HG03342 (cell line): Measurements from ENCODE around the gene TAAR6.
"Not testable (repeated sequence)": the region's sequence is repeated elsewhere in the genome, so short reads cannot be mapped to it uniquely, and the experiment has no call there.

Experiments used
- ATAC-seq: cut with Tn5 transposase; IDR thresholded peaks from one replicate; pipeline ENCODE4 v1.9.1; 2021; ENCODE audit warnings: mild to moderate bottlenecking, moderate library complexity; ENCODE audit not compliant: unreplicated experiment

TAAR6 gene, protein sequence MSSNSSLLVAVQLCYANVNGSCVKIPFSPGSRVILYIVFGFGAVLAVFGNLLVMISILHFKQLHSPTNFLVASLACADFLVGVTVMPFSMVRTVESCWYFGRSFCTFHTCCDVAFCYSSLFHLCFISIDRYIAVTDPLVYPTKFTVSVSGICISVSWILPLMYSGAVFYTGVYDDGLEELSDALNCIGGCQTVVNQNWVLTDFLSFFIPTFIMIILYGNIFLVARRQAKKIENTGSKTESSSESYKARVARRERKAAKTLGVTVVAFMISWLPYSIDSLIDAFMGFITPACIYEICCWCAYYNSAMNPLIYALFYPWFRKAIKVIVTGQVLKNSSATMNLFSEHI

DNA sequence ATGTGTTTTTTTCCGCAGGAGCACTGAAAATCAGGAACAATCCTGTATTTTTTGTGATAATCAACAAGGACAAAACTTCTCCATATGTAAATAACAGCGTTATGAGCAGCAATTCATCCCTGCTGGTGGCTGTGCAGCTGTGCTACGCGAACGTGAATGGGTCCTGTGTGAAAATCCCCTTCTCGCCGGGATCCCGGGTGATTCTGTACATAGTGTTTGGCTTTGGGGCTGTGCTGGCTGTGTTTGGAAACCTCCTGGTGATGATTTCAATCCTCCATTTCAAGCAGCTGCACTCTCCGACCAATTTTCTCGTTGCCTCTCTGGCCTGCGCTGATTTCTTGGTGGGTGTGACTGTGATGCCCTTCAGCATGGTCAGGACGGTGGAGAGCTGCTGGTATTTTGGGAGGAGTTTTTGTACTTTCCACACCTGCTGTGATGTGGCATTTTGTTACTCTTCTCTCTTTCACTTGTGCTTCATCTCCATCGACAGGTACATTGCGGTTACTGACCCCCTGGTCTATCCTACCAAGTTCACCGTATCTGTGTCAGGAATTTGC is at the start of gene TAAR6:
TAAR6 (plus strand) TSS at position 102 of the 557 bp plus-strand sequence; CDS start at position 102, 0 bp downstream.
- no peak for ATAC-seq

GRCh38 chr6:132520953-132521352 is 49.2 kb upstream of the TAAR6 start:
- ATAC-seq = no peak

GRCh38 chr6:132524646-132525045 is 45.5 kb upstream of the TAAR6 start:
- no peak for ATAC-seq

GRCh38 chr6:132525866-132526265 is 44.3 kb upstream of the TAAR6 start:
- ATAC-seq = no peak

- ATAC-seq = no peak
Observed at GRCh38 chr6:132526461-132526860, 43.7 kb upstream of the TAAR6 start.

- no peak for ATAC-seq
Observed at GRCh38 chr6:132527791-132528190, 42.3 kb upstream of the TAAR6 start.

DNA sequence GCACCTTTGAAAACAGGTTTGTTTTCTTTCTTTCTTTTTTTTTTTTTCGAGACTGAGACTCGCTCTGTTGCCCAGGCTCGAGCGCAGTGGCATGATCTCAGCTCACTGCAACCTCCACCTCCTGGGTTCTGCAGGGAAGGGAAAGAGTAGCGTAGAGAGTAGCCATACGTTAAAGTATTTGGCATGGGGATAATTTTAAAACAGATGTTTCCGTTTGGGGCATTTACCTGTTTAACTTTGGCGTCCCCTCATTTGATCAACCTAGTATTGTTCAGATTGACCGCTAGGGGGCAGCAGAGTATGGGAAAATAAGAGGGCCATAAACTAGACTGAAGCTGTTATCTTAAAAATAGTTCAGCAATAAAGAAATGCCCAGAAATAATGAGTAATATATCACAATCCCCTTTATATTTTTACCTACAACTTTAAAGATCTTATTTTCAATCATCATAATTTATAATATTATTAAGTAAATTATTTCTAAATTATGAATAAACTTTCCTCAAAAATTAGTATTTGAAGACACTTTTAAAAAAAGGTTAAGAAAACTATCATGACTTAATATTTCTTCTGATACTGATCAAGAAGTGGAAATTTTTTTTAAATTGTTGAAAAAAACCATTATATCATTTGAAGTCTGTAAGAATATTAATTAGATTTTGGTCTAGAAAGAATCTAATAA is 39.7 kb upstream of the TAAR6 start:
- peak; percentile 92 for ATAC-seq

DNA sequence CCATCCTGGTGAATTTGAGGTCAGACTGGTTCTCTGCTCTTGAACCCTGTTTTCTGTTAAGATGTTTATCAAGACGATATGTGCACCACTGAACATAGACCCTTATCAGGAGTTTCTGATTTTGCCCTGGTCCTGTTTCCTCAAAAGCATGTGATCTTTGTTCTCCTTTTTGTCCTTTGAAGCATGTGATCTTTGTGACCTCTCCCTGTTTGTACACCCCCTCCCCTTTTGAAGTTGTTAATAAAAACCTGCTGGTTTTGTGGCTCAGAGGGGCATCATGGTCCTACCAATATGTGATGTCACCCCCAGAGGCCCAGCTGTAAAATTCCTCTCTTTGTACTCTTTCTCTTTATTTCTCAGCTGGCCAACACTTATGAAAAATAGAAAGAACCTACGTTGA is 35.6 kb upstream of the TAAR6 start:
- not testable (repeated sequence) for ATAC-seq

- ATAC-seq = no peak
Observed at GRCh38 chr6:132537145-132537544, 33.0 kb upstream of the TAAR6 start.

DNA sequence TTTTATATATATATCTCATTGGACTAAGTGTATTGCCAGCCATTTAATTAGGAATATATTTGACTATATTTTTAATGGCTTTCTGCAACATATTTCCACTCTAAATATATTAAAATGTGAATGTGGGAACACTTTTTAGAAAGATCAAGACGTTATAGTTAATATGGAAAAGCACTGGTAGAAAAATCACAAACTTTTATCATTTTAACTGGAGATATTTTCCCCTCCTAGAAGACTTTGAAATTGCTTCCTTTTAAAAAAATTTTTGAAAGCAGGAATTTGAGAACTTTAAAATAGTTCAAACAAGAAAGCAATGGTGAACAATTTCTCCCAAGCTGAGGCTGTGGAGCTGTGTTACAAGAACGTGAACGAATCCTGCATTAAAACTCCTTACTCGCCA is 32.1 kb upstream of the TAAR6 start, which contains the start of gene TAAR9:
TAAR9 (plus strand) TSS at position 301 of the 400 bp plus-strand sequence; CDS start at position 314, 13 bp downstream.
- ATAC-seq = no peak

DNA sequence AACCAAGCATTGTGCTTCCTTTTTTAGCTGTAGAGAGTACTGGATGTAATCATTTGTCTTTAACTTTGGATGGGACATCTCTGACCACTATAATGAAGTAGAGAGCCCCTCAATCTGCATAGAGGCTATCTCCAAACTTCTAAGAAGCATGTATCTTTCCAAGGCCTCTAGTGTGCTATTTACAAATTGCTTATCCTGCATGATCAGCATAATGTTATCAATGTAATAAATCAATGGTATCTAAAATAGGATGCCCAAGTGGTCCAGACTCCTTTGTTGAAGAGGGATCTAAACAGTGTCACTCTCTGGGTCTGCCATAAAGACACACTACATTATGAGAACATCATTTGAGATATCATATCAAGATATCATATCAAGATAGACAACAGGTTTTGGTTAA is 25.3 kb upstream of the TAAR6 start:
- ATAC-seq = no peak

- no peak for ATAC-seq
Observed at GRCh38 chr6:132548746-132549463, 21.2 kb upstream of the TAAR6 start.

GRCh38 chr6:132551214-132551613 is 18.9 kb upstream of the TAAR6 start:
- no peak for ATAC-seq

DNA sequence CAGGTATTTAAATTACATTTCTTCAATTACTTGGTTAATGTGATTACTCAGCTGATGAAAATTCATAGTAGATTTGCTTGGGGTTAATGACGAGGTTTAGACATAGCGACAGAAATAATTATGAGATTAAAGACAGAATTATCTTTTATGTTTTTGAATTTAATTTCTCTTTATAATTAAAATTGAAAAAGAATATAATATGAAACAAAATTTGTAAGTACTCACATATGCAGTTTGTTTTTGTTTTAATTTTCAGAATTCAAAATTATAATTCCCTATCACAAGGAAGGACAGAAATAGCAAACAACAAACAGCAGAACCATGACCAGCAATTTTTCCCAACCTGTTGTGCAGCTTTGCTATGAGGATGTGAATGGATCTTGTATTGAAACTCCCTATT is 17.8 kb upstream of the TAAR6 start, which contains the start of gene TAAR8:
TAAR8 (plus strand) TSS at position 301 of the 400 bp plus-strand sequence; CDS start at position 322, 21 bp downstream.
- ATAC-seq = no peak

GRCh38 chr6:132560087-132560486 is 10.0 kb upstream of the TAAR6 start:
- ATAC-seq = not testable (repeated sequence)

DNA sequence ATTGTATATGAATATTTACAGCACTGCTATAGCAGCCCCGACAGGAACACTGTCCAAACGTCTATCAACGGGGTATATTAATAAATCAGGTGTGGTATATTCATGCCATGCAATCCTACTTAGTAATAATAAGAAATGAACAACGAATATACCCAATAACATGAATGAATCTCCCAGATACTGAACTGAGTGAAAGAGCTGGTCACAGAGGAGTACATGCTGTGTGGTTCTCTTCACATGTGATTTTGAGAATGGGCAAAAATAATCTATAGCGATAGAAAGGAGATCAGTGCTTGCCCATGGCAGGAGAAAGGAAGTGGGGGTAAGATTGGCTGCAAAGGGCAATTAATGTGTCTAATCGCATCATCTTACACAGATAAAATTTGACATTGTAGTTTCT is 3.7 kb upstream of the TAAR6 start:
- ATAC-seq = no peak

GRCh38 chr6:132567566-132567965 is 2.6 kb upstream of the TAAR6 start:
- ATAC-seq = no peak

- ATAC-seq = no peak
Observed at GRCh38 chr6:132568611-132569010, 1.5 kb upstream of the TAAR6 start.

- no peak for ATAC-seq
Observed at GRCh38 chr6:132569170-132569569, 952 bp upstream of the TAAR6 start.

GRCh38 chr6:132571774-132572173 is 1.7 kb downstream of the TAAR6 start:
- no peak for ATAC-seq

DNA sequence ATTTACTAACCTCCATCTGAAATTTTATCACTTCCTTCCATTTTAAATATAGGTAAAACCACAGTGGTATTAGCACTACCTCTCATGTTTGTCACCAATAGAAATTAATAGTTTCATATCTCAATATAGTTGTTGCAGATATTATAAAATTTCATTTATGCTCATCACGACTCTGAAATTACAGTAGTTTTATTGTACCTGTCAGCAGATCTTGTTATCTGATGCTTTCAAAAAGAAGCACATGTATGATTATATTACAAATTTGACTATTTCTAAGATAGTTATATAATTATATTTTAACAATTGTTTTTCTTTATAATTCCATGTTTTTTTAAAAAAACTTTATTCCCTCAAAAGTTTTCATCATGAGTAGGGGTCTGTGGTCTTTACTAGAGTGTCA is 14.6 kb downstream of the TAAR6 start:
- no peak for ATAC-seq
